Loucy (cell line): ENCODE data around the gene PPP1R14C.
"Not testable (repeated sequence)": the region's sequence is repeated elsewhere in the genome, so short reads cannot be mapped to it uniquely, and the experiment has no call there.

Experiments used
- H2AFZ ChIP-seq: fragments of 200-600 bp; sonication (generic); 2 replicates; pipeline ENCODE4 v1.6.0; 2016; ENCODE audit warnings: antibody characterized with exemption, mild to moderate bottlenecking, low read length, moderate library complexity
- H3F3A ChIP-seq: fragments of 200-600 bp; 2 replicates; pipeline ENCODE4 v1.6.0; 2016; ENCODE audit warnings: antibody characterized with exemption, low read depth, mild to moderate bottlenecking
- H3K27me3 ChIP-seq: fragments of 200-600 bp; sonication (generic); 2 replicates; pipeline ENCODE4 v1.6.1; 2014; ENCODE audit warnings: low read length, mild to moderate bottlenecking; ENCODE audit not compliant: insufficient read depth, poor library complexity, severe bottlenecking
- H3K36me3 ChIP-seq: fragments of 200-600 bp; sonication (generic); 2 replicates; pipeline ENCODE4 v1.6.1; 2016; ENCODE audit warnings: low read length; ENCODE audit not compliant: insufficient read depth
- H3K4me1 ChIP-seq: fragments of 200-600 bp; sonication (generic); 2 replicates; pipeline ENCODE4 v1.5.1; 2014; ENCODE audit warnings: low read length, mild to moderate bottlenecking; ENCODE audit not compliant: insufficient read depth, poor library complexity, severe bottlenecking
- H3K4me2 ChIP-seq: fragments of 200-600 bp; sonication (generic); 2 replicates; pipeline ENCODE4 v1.6.0; 2014; ENCODE audit warnings: antibody characterized with exemption, low read length, low read depth, mild to moderate bottlenecking; ENCODE audit not compliant: poor library complexity, severe bottlenecking
- H3K4me3 ChIP-seq: fragments of 200-600 bp; sonication (generic); 2 replicates; pipeline ENCODE4 v1.5.1; 2014; ENCODE audit warnings: low read length, mild to moderate bottlenecking, mixed read lengths; ENCODE audit not compliant: poor library complexity, severe bottlenecking
- H3K79me2 ChIP-seq: fragments of 200-600 bp; sonication (generic); 2 replicates; pipeline ENCODE4 v1.6.1; 2014; ENCODE audit warnings: low read length; ENCODE audit not compliant: insufficient read depth
- H3K9ac ChIP-seq: fragments of 200-600 bp; sonication (generic); 2 replicates; pipeline ENCODE4 v1.6.0; 2014; ENCODE audit warnings: mild to moderate bottlenecking, low read depth, low read length, moderate library complexity; ENCODE audit not compliant: poor library complexity, severe bottlenecking
- H3K9me2 ChIP-seq: fragments of 200-600 bp; sonication (generic); replicated peaks from 2 replicates; pipeline ENCODE4 v1.6.1; 2016; ENCODE audit warnings: low read depth, low read length, mixed read lengths
- H3K9me3 ChIP-seq: fragments of 200-600 bp; sonication (generic); 2 replicates; pipeline ENCODE4 v1.6.1; 2014; ENCODE audit warnings: mild to moderate bottlenecking, antibody characterized with exemption, low read length, low read depth; ENCODE audit not compliant: insufficient read depth
- H4K20me1 ChIP-seq: fragments of 200-600 bp; sonication (generic); 2 replicates; pipeline ENCODE4 v1.6.0; 2014; ENCODE audit warnings: antibody characterized with exemption, low read length, mild to moderate bottlenecking; ENCODE audit not compliant: insufficient read depth, poor library complexity, severe bottlenecking
- EZH2phosphoT487 ChIP-seq: fragments of 200-600 bp; IDR thresholded peaks from 2 replicates; pipeline ENCODE4 v1.6.1; 2018; ENCODE audit warnings: antibody characterized with exemption, mild to moderate bottlenecking, moderate library complexity, borderline replicate concordance
- TF ChIP-seq, protein P1 (sequence below): fragments of 200-600 bp; sonication (generic); conservative IDR thresholded peaks from 2 replicates; pipeline ENCODE4 v1.5.1; 2014; ENCODE audit warnings: mild to moderate bottlenecking, antibody characterized with exemption, low read length

PPP1R14C gene

DNA sequence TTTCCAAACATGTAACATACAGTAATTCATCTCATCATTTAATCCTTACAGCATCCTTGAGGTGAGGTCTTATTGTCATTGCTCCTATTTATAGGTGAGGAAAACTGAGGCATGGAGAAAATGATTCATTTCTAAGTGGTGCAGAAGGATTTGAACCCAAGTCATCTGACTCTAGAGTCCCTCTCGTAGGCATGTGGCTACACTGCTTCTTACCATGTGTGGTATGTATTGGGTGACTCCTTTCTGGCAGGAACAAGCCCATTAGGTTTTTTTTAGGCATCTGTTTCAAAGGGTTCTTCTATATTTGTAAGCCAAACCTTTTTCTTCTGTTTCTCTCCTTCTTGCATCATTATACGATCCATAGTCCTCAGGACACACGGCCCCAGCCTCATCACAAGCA is 94.8 kb downstream of the PPP1R14C start:
- no peak for TF ChIP-seq EZH2phosphoT487
- TF ChIP-seq, protein P1, sequence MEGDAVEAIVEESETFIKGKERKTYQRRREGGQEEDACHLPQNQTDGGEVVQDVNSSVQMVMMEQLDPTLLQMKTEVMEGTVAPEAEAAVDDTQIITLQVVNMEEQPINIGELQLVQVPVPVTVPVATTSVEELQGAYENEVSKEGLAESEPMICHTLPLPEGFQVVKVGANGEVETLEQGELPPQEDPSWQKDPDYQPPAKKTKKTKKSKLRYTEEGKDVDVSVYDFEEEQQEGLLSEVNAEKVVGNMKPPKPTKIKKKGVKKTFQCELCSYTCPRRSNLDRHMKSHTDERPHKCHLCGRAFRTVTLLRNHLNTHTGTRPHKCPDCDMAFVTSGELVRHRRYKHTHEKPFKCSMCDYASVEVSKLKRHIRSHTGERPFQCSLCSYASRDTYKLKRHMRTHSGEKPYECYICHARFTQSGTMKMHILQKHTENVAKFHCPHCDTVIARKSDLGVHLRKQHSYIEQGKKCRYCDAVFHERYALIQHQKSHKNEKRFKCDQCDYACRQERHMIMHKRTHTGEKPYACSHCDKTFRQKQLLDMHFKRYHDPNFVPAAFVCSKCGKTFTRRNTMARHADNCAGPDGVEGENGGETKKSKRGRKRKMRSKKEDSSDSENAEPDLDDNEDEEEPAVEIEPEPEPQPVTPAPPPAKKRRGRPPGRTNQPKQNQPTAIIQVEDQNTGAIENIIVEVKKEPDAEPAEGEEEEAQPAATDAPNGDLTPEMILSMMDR: no peak
- Histone ChIP-seq H3K4me1 (peaks cover 5% of the 10 kb centered on the region), H3K9ac (no peak overlapping the region), H3K4me2 (no peak overlapping the region), H3K79me2 (no peaks in the 10 kb centered on the region), H3K36me3 (no peaks in the 10 kb centered on the region), H3K4me3 (no peak overlapping the region), H2AFZ (no peak overlapping the region), H3K9me3 (no peaks in the 10 kb centered on the region), H4K20me1 (no peaks in the 10 kb centered on the region), H3K27me3 (no peaks in the 10 kb centered on the region), H3F3A (no peaks in the 10 kb centered on the region), H3K9me2 (no peaks in the 10 kb centered on the region)

DNA sequence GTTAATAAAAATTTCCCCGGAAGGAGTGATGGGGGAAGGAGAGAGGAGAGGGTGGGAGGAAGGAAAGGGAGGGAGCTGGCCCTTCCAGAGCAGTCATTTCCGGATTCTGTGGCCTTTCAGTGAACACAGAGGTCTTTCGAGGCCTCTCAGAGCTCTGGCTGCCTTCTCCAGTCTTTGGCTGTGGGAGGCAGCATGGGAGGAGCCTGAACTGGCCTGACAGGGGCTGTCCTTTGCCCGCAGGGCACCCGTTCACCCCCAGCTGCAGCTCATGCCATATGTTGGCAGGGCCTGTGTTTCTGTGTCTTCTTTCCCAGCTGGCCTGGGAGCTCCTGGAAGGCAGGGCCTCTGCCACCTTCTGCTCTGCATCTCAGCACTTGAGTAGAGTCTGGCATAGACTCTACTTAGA is 95.5 kb downstream of the PPP1R14C start:
- no peaks in the 10 kb centered on the region for H3K9me2 ChIP-seq

DNA sequence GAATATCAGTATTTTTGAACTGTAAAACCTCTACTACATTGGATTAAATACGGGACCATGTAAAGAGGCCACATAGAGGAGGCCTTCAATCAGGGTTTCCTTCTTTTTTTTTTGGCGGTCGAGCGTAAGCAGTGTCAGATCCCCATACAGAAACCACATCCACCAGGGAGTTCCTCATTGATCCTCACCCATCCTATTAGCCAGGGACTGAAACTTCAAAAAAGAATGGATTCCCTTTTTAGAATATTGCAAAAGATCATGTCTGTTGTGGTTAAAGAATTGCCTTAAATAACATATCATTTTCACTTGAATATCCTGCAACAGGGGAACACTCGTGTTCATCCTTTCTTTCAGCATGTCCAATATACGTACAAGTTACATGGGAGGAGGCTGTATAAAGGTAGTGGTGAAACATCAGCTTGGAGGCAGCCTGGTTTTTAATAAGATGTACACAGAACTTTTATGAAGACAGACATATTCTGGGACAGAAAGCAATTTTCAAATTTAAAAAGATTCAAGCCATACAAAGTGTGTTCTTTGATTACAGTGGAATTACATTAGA is 96.1 kb downstream of the PPP1R14C start:
- Histone ChIP-seq H3K4me1 (no peaks in the 10 kb centered on the region), H3K36me3 (no peaks in the 10 kb centered on the region), H3K9ac (no peak overlapping the region), H3K9me3 (no peaks in the 10 kb centered on the region), H4K20me1 (no peaks in the 10 kb centered on the region), H3F3A (no peaks in the 10 kb centered on the region), H3K4me3 (no peak overlapping the region), H3K79me2 (no peaks in the 10 kb centered on the region), H3K4me2 (no peak overlapping the region), H2AFZ (no peak overlapping the region), H3K9me2 (no peaks in the 10 kb centered on the region), H3K27me3 (no peaks in the 10 kb centered on the region)
- no peak for TF ChIP-seq EZH2phosphoT487
- TF ChIP-seq, protein P1: no peak

More for the DNA sequence above, 95.5 kb downstream of the PPP1R14C start:
- no peaks in the 10 kb centered on the region for H3K4me1 ChIP-seq
- H3K4me3 ChIP-seq: no peak overlapping the region
- no peak overlapping the region for H3K9ac ChIP-seq
- no peaks in the 10 kb centered on the region for H3F3A ChIP-seq
- no peaks in the 10 kb centered on the region for H3K27me3 ChIP-seq
- no peak overlapping the region for H2AFZ ChIP-seq
- no peaks in the 10 kb centered on the region for H3K9me3 ChIP-seq
- TF ChIP-seq, protein P1: no peak
- no peak for TF ChIP-seq EZH2phosphoT487
- H3K79me2 ChIP-seq: no peaks in the 10 kb centered on the region
- no peak overlapping the region for H3K4me2 ChIP-seq
- no peaks in the 10 kb centered on the region for H4K20me1 ChIP-seq
- H3K36me3 ChIP-seq: no peaks in the 10 kb centered on the region

DNA sequence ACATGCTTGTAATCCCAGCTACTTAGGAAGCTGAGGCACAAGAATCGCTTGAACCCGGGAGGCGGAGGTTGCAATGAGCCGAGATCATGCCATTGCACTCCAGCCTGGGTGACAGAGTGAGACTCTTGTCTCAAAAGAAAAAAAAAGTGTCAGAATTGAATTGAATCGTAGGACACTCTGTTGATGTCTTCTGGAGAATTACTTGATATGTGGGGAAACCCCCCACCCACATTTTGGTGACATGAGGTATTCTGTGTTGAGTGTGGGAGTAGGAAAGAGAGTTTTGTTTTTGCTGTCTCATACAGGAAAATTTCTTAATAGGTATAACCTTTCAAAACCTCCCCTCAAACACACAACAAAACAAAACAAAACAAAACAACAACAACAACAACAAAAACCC is 98.9 kb downstream of the PPP1R14C start:
- H3K27me3 ChIP-seq, H3K9me3 ChIP-seq, H3K4me1 ChIP-seq, H4K20me1 ChIP-seq, H3K4me2 ChIP-seq, H3K36me3 ChIP-seq, H3F3A ChIP-seq, H3K79me2 ChIP-seq, H3K4me3 ChIP-seq, H2AFZ ChIP-seq, H3K9me2 ChIP-seq, H3K9ac ChIP-seq: not testable (repeated sequence)
